Uterus (tissue), 4 donors: ENCODE data around the gene OBP2A. TPM values are rescaled to one million over a fixed set of nuclear protein-coding genes. Genes with fewer than 3 reads are reported as not detected.

ENCODE experiments used
- DNase-seq, 2 donors: peaks; one replicate each; pipeline ENCODE4 v3.0.0-alpha.2; 2019 to 2020
- H3K27ac ChIP-seq, 2 donors: fragments of 200-600 bp; sonication (generic); 1 replicate in 1 of 2; 2 replicates in 1 of 2; pipeline ENCODE4 v1.5.1; 2016 to 2018
- H3K27me3 ChIP-seq, 2 donors: fragments of 200-600 bp; sonication (generic); one replicate each; pipeline ENCODE4 v1.5.1; 2018 to 2019; ENCODE audit warnings: control low read depth in 1 of 2
- H3K36me3 ChIP-seq, 2 donors: fragments of 200-600 bp; sonication (generic); one replicate each; pipeline ENCODE4 v1.5.1; 2019; ENCODE audit warnings: control low read depth in 1 of 2
- H3K4me1 ChIP-seq, 2 donors: fragments of 200-600 bp; sonication (generic); one replicate each; pipeline ENCODE4 v1.5.1; 2018 to 2019; ENCODE audit warnings: control low read depth in 1 of 2
- H3K4me3 ChIP-seq, 2 donors: fragments of 200-600 bp; sonication (generic); 1 replicate in 1 of 2; 2 replicates in 1 of 2; pipeline ENCODE4 v1.5.1; 2018 to 2019; ENCODE audit warnings: mild to moderate bottlenecking in 1 of 2
- H3K9me3 ChIP-seq, 2 donors: fragments of 200-600 bp; sonication (generic); one replicate each; pipeline ENCODE4 v1.5.1; 2019; ENCODE audit warnings: control low read depth in 1 of 2
- POLR2A ChIP-seq, 2 donors: fragments of 450-650 bp; IDR thresholded peaks; one replicate each; pipeline ENCODE4 v1.6.1; 2016; ENCODE audit warnings: antibody characterized with exemption in 2 of 2, mild to moderate bottlenecking in 1 of 2, moderate library complexity in 1 of 2
- intact Hi-C: fragments of 100-400 bp; cut with DNase I; formaldehyde crosslinking; loops from one replicate; pipeline ENCODE4 v1.15.1; 2023; ENCODE audit warnings: low total_unique reads
- total RNA-seq, 4 donors: library from RNA; depleted of rRNA in 3 of 4; stranded (reverse); fragments of >200 nt in 3 of 4; gene quantifications; one replicate each; pipeline versions ENCODE4 v1.1.0 to v1.2.4, GENCODE V29; 2014 to 2023
- TF ChIP-seq, protein P1 (sequence below), 4 experiments: fragments of 200-600 bp in 2 of 4; fragments of 450-650 bp in 2 of 4; sonication (generic) in 2 of 4; IDR thresholded peaks; one replicate each; pipeline ENCODE4 v1.5.1; 2016 to 2019; ENCODE audit warnings: antibody characterized with exemption in 4 of 4, mild to moderate bottlenecking in 2 of 4, moderate library complexity in 1 of 4
- donor health status: DM: yes; HTN: yes; CAD: no.

Gene OBP2A
- total RNA-seq, 4 donors from 2014 or later = not detected

DNA sequence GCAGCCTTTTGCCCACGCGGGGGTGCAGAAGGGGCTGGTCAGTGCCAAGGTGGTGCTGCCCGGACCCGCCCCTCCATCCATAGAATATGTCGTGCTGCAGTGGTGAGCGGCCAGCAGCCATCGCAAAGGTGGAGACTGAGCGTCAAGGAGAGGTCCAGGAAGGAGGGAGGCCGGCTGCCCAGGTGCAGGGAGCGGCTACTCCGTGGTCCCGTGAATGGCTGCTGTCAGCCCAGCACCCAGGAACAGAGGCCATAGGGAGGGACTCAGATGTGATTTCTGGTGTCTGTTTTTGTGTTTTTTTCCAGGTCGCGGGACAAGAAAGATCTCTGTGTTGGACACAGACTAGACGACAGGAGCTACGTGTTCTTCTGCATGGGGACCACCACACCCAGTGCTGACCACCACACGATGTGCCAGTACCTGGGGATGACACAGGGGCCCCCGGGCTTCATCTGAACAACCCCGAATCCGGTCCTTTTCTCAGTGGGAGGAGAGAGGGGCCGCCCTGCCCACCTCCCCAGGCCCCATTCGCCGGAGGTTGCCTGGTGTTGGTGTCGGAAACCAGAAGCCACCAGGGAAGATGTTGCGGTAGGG is 44.7 kb downstream of the OBP2A start:
- TF ChIP-seq POLR2A (IDR thresholded peaks at IDR 0.05) = no peak
- TF ChIP-seq, protein P1, sequence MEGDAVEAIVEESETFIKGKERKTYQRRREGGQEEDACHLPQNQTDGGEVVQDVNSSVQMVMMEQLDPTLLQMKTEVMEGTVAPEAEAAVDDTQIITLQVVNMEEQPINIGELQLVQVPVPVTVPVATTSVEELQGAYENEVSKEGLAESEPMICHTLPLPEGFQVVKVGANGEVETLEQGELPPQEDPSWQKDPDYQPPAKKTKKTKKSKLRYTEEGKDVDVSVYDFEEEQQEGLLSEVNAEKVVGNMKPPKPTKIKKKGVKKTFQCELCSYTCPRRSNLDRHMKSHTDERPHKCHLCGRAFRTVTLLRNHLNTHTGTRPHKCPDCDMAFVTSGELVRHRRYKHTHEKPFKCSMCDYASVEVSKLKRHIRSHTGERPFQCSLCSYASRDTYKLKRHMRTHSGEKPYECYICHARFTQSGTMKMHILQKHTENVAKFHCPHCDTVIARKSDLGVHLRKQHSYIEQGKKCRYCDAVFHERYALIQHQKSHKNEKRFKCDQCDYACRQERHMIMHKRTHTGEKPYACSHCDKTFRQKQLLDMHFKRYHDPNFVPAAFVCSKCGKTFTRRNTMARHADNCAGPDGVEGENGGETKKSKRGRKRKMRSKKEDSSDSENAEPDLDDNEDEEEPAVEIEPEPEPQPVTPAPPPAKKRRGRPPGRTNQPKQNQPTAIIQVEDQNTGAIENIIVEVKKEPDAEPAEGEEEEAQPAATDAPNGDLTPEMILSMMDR (IDR thresholded peaks at IDR 0.05) = no peak
- Histone ChIP-seq H3K36me3 (no peaks in the 10 kb centered on the region), H3K27ac (no peak overlapping the region), H3K4me1 (no peaks in the 10 kb centered on the region), H3K9me3 (no peaks in the 10 kb centered on the region), H3K27me3 (no peaks in the 10 kb centered on the region), H3K4me3 (no peak overlapping the region)
- intact Hi-C loops = no loop called here
- no peak for DNase-seq

DNA sequence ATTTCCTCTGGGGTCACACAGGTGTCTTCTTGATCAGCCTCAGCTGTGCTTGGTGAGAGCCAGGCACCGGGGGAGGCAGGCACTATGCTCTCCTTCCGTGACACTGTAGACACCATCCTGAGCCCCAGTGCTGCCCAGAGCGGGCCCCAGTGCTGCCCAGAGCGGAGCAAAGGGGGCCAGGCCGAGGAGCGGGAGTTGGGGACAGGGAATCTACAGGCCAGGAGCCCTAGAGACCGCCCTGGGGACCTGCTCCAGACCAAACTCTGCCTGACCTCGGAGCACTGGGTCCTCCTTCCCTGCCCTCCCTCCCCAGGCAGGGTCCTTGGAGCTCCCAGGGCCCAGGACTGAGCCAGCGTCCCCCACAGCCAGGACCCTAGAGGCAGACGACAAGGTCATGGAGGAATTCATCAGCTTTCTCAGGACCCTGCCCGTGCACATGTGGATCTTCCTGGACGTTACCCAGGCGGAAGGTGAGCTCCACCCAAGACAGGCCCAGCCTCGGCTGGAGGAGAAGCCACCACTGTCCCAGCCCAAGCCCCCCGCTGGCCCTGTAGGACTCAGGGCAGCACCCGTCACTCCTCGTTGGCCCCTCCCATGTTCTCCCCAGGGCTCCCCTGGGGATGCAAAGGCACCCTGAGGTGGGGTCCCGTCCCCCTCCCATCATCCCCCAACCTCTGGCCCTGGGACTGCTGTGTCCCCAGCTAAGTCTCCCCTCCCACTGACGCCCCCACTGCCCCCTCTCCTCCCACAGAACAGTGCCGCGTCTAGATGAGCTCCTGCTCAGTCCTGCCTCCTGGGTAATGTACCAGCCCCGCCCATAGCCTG is 45.8 kb downstream of the OBP2A start:
- H3K27me3 ChIP-seq = no peaks in the 10 kb centered on the region
- H3K4me1 ChIP-seq = no peaks in the 10 kb centered on the region
- no peaks in the 10 kb centered on the region for H3K36me3 ChIP-seq
- H3K4me3 ChIP-seq = no peak overlapping the region
- no peak for DNase-seq
- H3K27ac ChIP-seq = no peak overlapping the region
- no peaks in the 10 kb centered on the region for H3K9me3 ChIP-seq
- intact Hi-C loops = no loop called here
- no peak for TF ChIP-seq POLR2A (IDR thresholded peaks at IDR 0.05)
- TF ChIP-seq, protein P1 (IDR thresholded peaks at IDR 0.05) = no peak

DNA sequence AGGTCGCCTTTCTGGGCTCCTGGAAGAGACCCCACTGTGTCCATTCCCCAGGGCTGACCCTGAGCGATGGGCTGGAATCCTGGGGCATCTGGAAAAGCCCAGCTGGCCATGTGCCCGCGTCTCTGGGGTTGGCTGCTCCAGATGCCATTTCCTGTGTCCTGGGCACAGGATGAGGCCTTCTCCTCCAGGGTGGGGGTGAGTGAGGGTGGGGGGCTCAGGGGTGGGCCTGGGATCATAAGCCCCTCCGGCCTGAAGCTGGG is 46.3 kb downstream of the OBP2A start:
- H3K27me3 ChIP-seq = no peaks in the 10 kb centered on the region
- intact Hi-C loops = no loop called here
- TF ChIP-seq POLR2A (IDR thresholded peaks at IDR 0.05) = no peak
- TF ChIP-seq, protein P1 (IDR thresholded peaks at IDR 0.05) = no peak

DNA sequence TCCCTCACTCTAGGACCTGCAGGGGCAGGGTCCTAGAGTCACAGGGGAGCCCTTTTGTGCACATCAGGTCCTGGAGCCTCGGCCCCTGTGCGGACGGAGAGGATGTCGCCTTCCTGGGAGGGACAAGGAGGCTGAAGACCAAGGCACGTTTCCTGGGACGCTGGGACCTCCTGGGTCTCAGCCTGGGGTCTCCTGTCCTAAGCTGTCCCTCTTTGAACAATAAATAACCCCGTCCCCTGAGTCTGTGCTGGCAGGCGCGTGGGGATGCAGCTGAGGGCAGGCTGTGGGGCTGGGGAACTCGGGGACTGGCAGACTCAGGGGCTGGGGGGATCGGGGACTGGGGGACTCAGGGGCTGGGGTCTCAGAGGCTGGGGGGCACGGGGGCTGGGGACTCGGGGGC is 46.7 kb downstream of the OBP2A start:
- Histone ChIP-seq H3K9me3 (no peaks in the 10 kb centered on the region), H3K4me3 (no peak overlapping the region), H3K27ac (no peak overlapping the region), H3K36me3 (no peaks in the 10 kb centered on the region), H3K27me3 (no peaks in the 10 kb centered on the region), H3K4me1 (no peaks in the 10 kb centered on the region)
- TF ChIP-seq, protein P1 (IDR thresholded peaks at IDR 0.05) = no peak
- no peak for TF ChIP-seq POLR2A (IDR thresholded peaks at IDR 0.05)
- intact Hi-C loops = no loop called here
- DNase-seq = no peak

More for the DNA sequence above, 46.3 kb downstream of the OBP2A start:
- Histone ChIP-seq H3K4me3 (no peak overlapping the region), H3K4me1 (no peaks in the 10 kb centered on the region), H3K9me3 (no peaks in the 10 kb centered on the region), H3K27ac (no peak overlapping the region), H3K36me3 (no peaks in the 10 kb centered on the region)
- DNase-seq = no peak

DNA sequence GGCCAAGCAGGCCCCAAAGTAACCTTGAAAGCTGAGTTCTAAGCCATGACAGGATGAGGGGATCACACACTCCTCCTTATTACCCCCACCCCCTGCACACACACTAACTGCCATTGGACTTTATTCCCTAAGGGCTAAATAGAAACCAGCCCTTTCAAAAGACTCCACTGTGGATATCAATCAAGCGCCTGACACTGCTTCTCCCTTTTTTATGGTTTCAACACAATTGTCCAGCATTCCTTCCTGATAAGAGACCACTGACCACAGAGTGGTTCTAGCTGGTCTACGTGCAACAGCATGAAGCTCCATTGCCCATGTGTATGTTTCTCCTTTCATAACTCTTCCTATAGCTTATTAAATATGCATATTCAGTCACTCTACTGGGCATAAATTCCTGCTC is 50.3 kb downstream of the OBP2A start:
- no peak for DNase-seq
- Histone ChIP-seq H3K9me3 (no peaks in the 10 kb centered on the region), H3K4me1 (no peaks in the 10 kb centered on the region), H3K4me3 (no peak overlapping the region), H3K27ac (no peak overlapping the region), H3K27me3 (no peaks in the 10 kb centered on the region), H3K36me3 (no peaks in the 10 kb centered on the region)
- intact Hi-C loops = no loop called here
- TF ChIP-seq, protein P1 (IDR thresholded peaks at IDR 0.05) = no peak
- no peak for TF ChIP-seq POLR2A (IDR thresholded peaks at IDR 0.05)
